ENCODE measurements around the gene RPTOR.

GRCh38 chr17:80577876-80578570 lies 33.4 kb downstream of the RPTOR start:
- TF ChIP-seq TAF1 (IDR thresholded peaks at IDR 0.05; ENCODE audit: low read depth, low read length) = no peak
- no peak for TF ChIP-seq POLR2A (IDR thresholded peaks at IDR 0.05; ENCODE audit: low read depth, low read length)

Measured in GM12891 (cell line).